WTC11 (cell line): Measurements from ENCODE around the gene SP3.

Source experiments
- CTCF ChIP-seq: fragments of 200-600 bp; IDR thresholded peaks from 2 replicates; pipeline ENCODE4 v1.8.0; 2022; ENCODE audit warnings: antibody characterized with exemption
- NR3C1 ChIP-seq: sonication (generic); formaldehyde crosslinking; conservative IDR thresholded peaks from 2 replicates; pipeline ENCODE4 v1.8.1; 2023; ENCODE audit warnings: low read depth, mild to moderate bottlenecking, missing genetic modification reagents
- RELA ChIP-seq: sonication (generic); formaldehyde crosslinking; IDR thresholded peaks from 2 replicates; pipeline ENCODE4 v1.8.1; 2022; ENCODE audit warnings: missing genetic modification reagents, mild to moderate bottlenecking, borderline replicate concordance
- STAT6 ChIP-seq: sonication (generic); formaldehyde crosslinking; conservative IDR thresholded peaks from 2 replicates; pipeline ENCODE4 v1.8.1; 2023; ENCODE audit warnings: mild to moderate bottlenecking, low read depth, missing genetic modification reagents, moderate library complexity
- ZBTB21 ChIP-seq: sonication (generic); formaldehyde crosslinking; IDR thresholded peaks from 2 replicates; pipeline ENCODE4 v1.8.1; 2023; ENCODE audit warnings: mild to moderate bottlenecking, missing genetic modification reagents, borderline replicate concordance
- ZNF512 ChIP-seq: sonication (generic); formaldehyde crosslinking; IDR thresholded peaks from 2 replicates; pipeline ENCODE4 v1.8.1; 2022; ENCODE audit warnings: missing genetic modification reagents, borderline replicate concordance
- TF ChIP-seq, protein P1 (sequence below): sonication (generic); formaldehyde crosslinking; IDR thresholded peaks from 2 replicates; pipeline ENCODE4 v1.8.1; 2022; ENCODE audit warnings: mild to moderate bottlenecking, moderate library complexity, missing genetic modification reagents
- TF ChIP-seq, protein P2 (sequence below): sonication (generic); formaldehyde crosslinking; IDR thresholded peaks from 2 replicates; pipeline ENCODE4 v1.8.0; 2023; ENCODE audit warnings: missing genetic modification reagents

GRCh38 chr2:173942861-173943523, 22.2 kb downstream of the SP3 start:
- TF ChIP-seq, protein P1, sequence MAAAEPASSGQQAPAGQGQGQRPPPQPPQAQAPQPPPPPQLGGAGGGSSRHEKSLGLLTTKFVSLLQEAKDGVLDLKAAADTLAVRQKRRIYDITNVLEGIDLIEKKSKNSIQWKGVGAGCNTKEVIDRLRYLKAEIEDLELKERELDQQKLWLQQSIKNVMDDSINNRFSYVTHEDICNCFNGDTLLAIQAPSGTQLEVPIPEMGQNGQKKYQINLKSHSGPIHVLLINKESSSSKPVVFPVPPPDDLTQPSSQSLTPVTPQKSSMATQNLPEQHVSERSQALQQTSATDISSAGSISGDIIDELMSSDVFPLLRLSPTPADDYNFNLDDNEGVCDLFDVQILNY: no peak
- TF ChIP-seq RELA (CRISPR knock-in tag) (no peak), CTCF (no peak), ZNF512 (CRISPR knock-in tag) (no peak), STAT6 (CRISPR knock-in tag) (no peak), ZBTB21 (CRISPR knock-in tag) (no peak), NR3C1 (no peak)
- TF ChIP-seq, protein P2, sequence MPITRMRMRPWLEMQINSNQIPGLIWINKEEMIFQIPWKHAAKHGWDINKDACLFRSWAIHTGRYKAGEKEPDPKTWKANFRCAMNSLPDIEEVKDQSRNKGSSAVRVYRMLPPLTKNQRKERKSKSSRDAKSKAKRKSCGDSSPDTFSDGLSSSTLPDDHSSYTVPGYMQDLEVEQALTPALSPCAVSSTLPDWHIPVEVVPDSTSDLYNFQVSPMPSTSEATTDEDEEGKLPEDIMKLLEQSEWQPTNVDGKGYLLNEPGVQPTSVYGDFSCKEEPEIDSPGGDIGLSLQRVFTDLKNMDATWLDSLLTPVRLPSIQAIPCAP (CRISPR knock-in tag): no peak
